Ramos (cell line): ENCODE results near the gene MAP3K5.
"Not testable (repeated sequence)": the region's sequence is repeated elsewhere in the genome, so short reads cannot be mapped to it uniquely, and the experiment has no call there.

ENCODE experiments used
- in situ Hi-C: fragments of 300-500 bp; cut with MboI; formaldehyde crosslinking; loops from one replicate; pipeline ENCODE4 v1.14.3; 2022; ENCODE audit warnings: low sequenced_read_pairs; ENCODE audit not compliant: unreplicated experiment

Gene MAP3K5

GRCh38 chr6:136593748-136594490 lies 198.4 kb downstream of the MAP3K5 start:
- in situ Hi-C loops: no loop called here

- in situ Hi-C loops: no loop called here
These were observed 199.2 kb downstream of the MAP3K5 start for GRCh38 chr6:136592930-136593673.

GRCh38 chr6:136591617-136592016 lies 200.7 kb downstream of the MAP3K5 start:
- in situ Hi-C loops: no loop called here

GRCh38 chr6:136590846-136591245 lies 201.4 kb downstream of the MAP3K5 start:
- in situ Hi-C loops: not testable (repeated sequence)

- in situ Hi-C loops: no loop called here
These were observed 204.8 kb downstream of the MAP3K5 start for GRCh38 chr6:136587527-136587926.

- in situ Hi-C loops: no loop called here
These were observed 206.0 kb downstream of the MAP3K5 start for GRCh38 chr6:136586295-136586694.

GRCh38 chr6:136585523-136585922 lies 206.8 kb downstream of the MAP3K5 start:
- in situ Hi-C loops: not testable (repeated sequence)

GRCh38 chr6:136584290-136584689 lies 208.0 kb downstream of the MAP3K5 start:
- in situ Hi-C loops: not testable (repeated sequence)

- in situ Hi-C loops: no loop called here
These were observed 209.4 kb downstream of the MAP3K5 start for GRCh38 chr6:136582711-136583471.

GRCh38 chr6:136579800-136580199 lies 212.5 kb downstream of the MAP3K5 start:
- in situ Hi-C loops: no loop called here

GRCh38 chr6:136576821-136577220 lies 215.5 kb downstream of the MAP3K5 start:
- in situ Hi-C loops: no loop called here

GRCh38 chr6:136571496-136571895 lies 220.8 kb downstream of the MAP3K5 start:
- in situ Hi-C loops: no loop called here

GRCh38 chr6:136571065-136571464 lies 221.2 kb downstream of the MAP3K5 start:
- in situ Hi-C loops: no loop called here

- in situ Hi-C loops: no loop called here
These were observed 224.1 kb downstream of the MAP3K5 start for GRCh38 chr6:136568129-136568528.

- in situ Hi-C loops: no loop called here
These were observed 224.6 kb downstream of the MAP3K5 start for GRCh38 chr6:136567688-136568087.

GRCh38 chr6:136566851-136567250 lies 225.4 kb downstream of the MAP3K5 start:
- in situ Hi-C loops: no loop called here

- in situ Hi-C loops: no loop called here
These were observed 226.2 kb downstream of the MAP3K5 start for GRCh38 chr6:136566007-136566487.

- in situ Hi-C loops: no loop called here
These were observed 228.1 kb downstream of the MAP3K5 start for GRCh38 chr6:136564180-136564579.

- in situ Hi-C loops: no loop called here
These were observed 228.7 kb downstream of the MAP3K5 start for GRCh38 chr6:136563386-136564152.

GRCh38 chr6:136562211-136562610 lies 230.1 kb downstream of the MAP3K5 start:
- in situ Hi-C loops: no loop called here
